A673 (cell line): ENCODE data around the gene MCM7. TPM values are rescaled to one million over a fixed set of nuclear protein-coding genes. Genes with fewer than 3 reads are reported as not detected.
A peak's percentile ranks its signal among the peaks of the same experiment; 100 is the strongest.

Experiments
- BruUV-seq: library from RNA; stranded (reverse); fragments of 400-500 nt; replicated peaks from 2 replicates; lab custom pipeline; 2021; lab: Mats Ljungman, UMichigan
- CTCF ChIA-PET: fragments of 300-600 bp; sonication (Branson Sonifier 250); formaldehyde crosslinking; loops from one replicate; lab custom pipeline; 2022; ENCODE audit warnings: antibody characterized with exemption; lab: Charles Lee
- POLR2A ChIA-PET: fragments of 300-600 bp; sonication (Branson Sonifier 250); formaldehyde crosslinking; loops from one replicate; lab custom pipeline; 2022; ENCODE audit warnings: antibody characterized with exemption; ENCODE audit not compliant: low non-redundant PET; lab: Charles Lee
- DNase-seq: peaks from one replicate; pipeline ENCODE4 v3.0.0-alpha.2; 2015; ENCODE audit warnings: low spot score
- H3K27ac ChIP-seq: fragments of 200-600 bp; sonication (generic); 2 replicates; pipeline ENCODE4 v1.5.1; 2016; ENCODE audit warnings: mixed run types, low read depth, mild to moderate bottlenecking, mixed read lengths, antibody characterized with exemption, low read length; ENCODE audit not compliant: poor library complexity, severe bottlenecking
- H3K27me3 ChIP-seq: fragments of 200-600 bp; sonication (generic); replicated peaks from 2 replicates; pipeline ENCODE4 v1.6.1; 2017; ENCODE audit warnings: mixed run types, low read depth, mild to moderate bottlenecking, mixed read lengths, antibody characterized with exemption, low read length; ENCODE audit not compliant: insufficient read depth, poor library complexity
- H3K36me3 ChIP-seq: fragments of 200-600 bp; sonication (generic); 2 replicates; pipeline ENCODE4 v1.6.1; 2016; ENCODE audit warnings: mixed run types, mild to moderate bottlenecking, mixed read lengths, antibody characterized with exemption, low read length; ENCODE audit not compliant: insufficient read depth, poor library complexity, severe bottlenecking
- H3K4me1 ChIP-seq: fragments of 200-600 bp; sonication (generic); 2 replicates; pipeline ENCODE4 v1.6.1; 2017; ENCODE audit warnings: mixed run types, mild to moderate bottlenecking, mixed read lengths, antibody characterized with exemption, low read length; ENCODE audit not compliant: insufficient read depth, poor library complexity, severe bottlenecking
- H3K4me3 ChIP-seq: fragments of 200-600 bp; sonication (generic); 2 replicates; pipeline ENCODE4 v1.5.1; 2016; ENCODE audit warnings: low read depth, mixed run types, mild to moderate bottlenecking, mixed read lengths, low read length; ENCODE audit not compliant: poor library complexity, severe bottlenecking
- H3K9me3 ChIP-seq: fragments of 200-600 bp; sonication (generic); 2 replicates; pipeline ENCODE4 v1.6.1; 2016; ENCODE audit warnings: mixed run types, low read depth, mild to moderate bottlenecking, mixed read lengths, antibody characterized with exemption, low read length; ENCODE audit not compliant: poor library complexity, severe bottlenecking
- EZH2 ChIP-seq: fragments of 200-600 bp; sonication (generic); IDR thresholded peaks from 2 replicates; pipeline ENCODE4 v1.6.1; 2017; ENCODE audit warnings: borderline replicate concordance, low read depth, mild to moderate bottlenecking, mixed read lengths, antibody characterized with exemption, low read length; ENCODE audit not compliant: poor library complexity, severe bottlenecking
- intact Hi-C: fragments of 100-400 bp; cut with micrococcal nuclease; formaldehyde crosslinking; loops from one replicate; pipeline ENCODE4 v1.10.0; 2022; ENCODE audit not compliant: unreplicated experiment
- total RNA-seq: library from RNA; stranded (reverse); gene quantifications from 2 replicates; pipeline ENCODE4 v1.2.3, GENCODE V29; 2021
- TF ChIP-seq, protein P1 (sequence below): fragments of 300-800, 200-600 bp; sonication (generic); conservative IDR thresholded peaks from 2 replicates; pipeline ENCODE4 v1.5.1; 2017; ENCODE audit warnings: low read depth, mild to moderate bottlenecking, antibody characterized with exemption, low read length, moderate library complexity, mixed read lengths

MCM7 gene
- total RNA-seq, 1 experiment from 2014 or later = 399 TPM

DNA sequence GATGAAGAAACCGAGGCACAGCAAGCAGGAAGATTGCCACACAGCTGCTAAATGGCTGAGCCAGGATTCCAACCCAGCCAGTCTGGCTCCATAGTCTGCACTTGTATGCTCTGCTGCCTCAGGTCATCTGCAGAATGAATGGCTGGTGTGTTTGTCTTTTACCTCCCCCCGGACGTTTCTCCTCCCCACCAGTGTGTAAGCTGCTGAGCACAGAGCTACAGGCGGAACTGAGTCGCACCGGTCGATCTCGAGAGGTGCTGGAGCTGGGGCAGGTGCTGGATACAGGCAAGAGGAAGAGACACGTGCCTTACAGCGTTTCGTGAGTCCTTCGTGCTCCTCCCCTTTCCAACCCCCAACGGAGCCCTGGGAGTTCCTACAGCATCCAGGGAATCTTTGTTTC lies 20.9 kb upstream of the MCM7 start:
- Histone ChIP-seq H3K9me3 (no peaks in the 10 kb centered on the region), H3K4me3 (no peak overlapping the region), H3K27me3 (no peaks in the 10 kb centered on the region), H3K4me1 (peaks cover 14% of the 10 kb centered on the region), H3K36me3 (no peaks in the 10 kb centered on the region), H3K27ac (no peak overlapping the region)
- intact Hi-C loops = no loop called here
- DNase-seq = no peak
- no TSS peak for BruUV-seq
- CTCF ChIA-PET = interaction anchor here (0.6 kb wide), 1 partner anchor 96 kb away, joined by 5 read pairs; no protein-coding TSS in a partner anchor
- POLR2A ChIA-PET = interaction anchor here (0.6 kb wide), 1 partner anchor 26 kb away, joined by 9 read pairs; no protein-coding TSS in a partner anchor
- TF ChIP-seq, protein P1, sequence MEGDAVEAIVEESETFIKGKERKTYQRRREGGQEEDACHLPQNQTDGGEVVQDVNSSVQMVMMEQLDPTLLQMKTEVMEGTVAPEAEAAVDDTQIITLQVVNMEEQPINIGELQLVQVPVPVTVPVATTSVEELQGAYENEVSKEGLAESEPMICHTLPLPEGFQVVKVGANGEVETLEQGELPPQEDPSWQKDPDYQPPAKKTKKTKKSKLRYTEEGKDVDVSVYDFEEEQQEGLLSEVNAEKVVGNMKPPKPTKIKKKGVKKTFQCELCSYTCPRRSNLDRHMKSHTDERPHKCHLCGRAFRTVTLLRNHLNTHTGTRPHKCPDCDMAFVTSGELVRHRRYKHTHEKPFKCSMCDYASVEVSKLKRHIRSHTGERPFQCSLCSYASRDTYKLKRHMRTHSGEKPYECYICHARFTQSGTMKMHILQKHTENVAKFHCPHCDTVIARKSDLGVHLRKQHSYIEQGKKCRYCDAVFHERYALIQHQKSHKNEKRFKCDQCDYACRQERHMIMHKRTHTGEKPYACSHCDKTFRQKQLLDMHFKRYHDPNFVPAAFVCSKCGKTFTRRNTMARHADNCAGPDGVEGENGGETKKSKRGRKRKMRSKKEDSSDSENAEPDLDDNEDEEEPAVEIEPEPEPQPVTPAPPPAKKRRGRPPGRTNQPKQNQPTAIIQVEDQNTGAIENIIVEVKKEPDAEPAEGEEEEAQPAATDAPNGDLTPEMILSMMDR = no peak
- no peak for TF ChIP-seq EZH2

DNA sequence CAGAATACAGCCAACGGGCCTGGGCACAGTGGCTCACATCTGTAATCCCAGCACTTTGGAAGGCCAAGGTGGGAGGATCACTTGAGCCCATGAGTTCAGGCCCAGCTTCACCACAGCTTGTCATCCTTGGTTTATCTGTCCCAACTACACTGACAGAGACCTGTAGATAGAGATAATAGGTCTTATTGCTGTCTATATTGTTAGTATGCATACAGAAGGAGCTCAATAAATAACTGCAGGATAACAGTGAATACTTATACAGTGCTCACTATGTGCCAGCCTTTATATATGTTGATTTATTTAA lies 19.5 kb upstream of the MCM7 start:
- BruUV-seq = no TSS peak
- peaks cover 9% of the 10 kb centered on the region for H3K4me1 ChIP-seq
- DNase-seq = no peak
- H3K9me3 ChIP-seq = no peaks in the 10 kb centered on the region
- peaks cover 2% of the 10 kb centered on the region for H3K36me3 ChIP-seq
- peak overlapping the region; percentile 18 for H3K27ac ChIP-seq
- peak overlapping the region; percentile 63 for H3K4me3 ChIP-seq
- CTCF ChIA-PET = no interaction called here
- no peaks in the 10 kb centered on the region for H3K27me3 ChIP-seq
- POLR2A ChIA-PET = no interaction called here
- intact Hi-C loops = no loop called here
- no peak for TF ChIP-seq EZH2
- TF ChIP-seq, protein P1 = no peak

DNA sequence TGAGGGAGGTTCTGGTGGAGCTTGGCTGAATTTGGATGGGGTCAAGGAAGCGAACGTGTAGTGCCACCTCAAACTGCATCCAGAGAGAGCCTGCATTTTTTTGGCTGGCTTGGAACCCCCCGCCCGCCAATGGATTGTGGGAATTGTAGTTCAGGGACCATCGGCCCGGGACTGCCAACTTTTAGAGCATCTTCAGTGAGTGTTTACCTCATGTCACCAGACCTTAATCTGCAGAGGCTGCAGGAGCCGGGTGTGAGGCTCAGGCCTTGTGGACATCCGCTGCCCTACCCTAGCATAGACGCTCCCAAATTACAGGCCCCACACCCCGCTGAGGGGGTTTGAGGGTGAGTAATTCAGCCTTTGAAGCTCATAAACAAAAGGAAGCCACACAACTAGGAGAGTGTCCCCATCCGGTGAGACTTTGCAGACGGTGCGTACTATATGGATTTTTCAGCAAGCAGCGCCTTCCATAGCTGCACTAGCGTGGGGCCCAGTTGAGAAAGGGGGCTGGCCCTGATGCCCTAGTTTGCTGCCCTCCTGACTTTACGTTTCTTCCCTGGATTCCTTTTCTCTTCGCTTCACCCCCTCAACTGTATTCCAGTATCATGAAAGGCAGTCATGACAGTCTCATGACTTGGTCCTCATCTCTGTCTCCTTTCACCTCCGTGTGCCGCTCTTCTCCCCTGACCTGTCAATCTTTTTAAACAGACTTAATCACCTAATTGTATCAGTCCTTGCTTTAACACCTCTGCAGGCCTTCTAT lies 19.0 kb upstream of the MCM7 start:
- Histone ChIP-seq H3K4me1 (peaks cover 9% of the 10 kb centered on the region), H3K27ac (peak overlapping the region; percentile 94), H3K4me3 (peak overlapping the region; percentile 63), H3K27me3 (no peaks in the 10 kb centered on the region), H3K36me3 (peaks cover 2% of the 10 kb centered on the region), H3K9me3 (no peaks in the 10 kb centered on the region)
- TF ChIP-seq, protein P1 = no peak
- TF ChIP-seq EZH2 = no peak
- intact Hi-C loops = no loop called here
- ChIA-PET POLR2A (no interaction called here), CTCF (no interaction called here)
- BruUV-seq = no TSS peak
- DNase-seq = peak; percentile 88
